Neural cell (in vitro differentiated cells): Measurements from ENCODE around the gene NAGS.

Experiments used
- CTCF ChIP-seq: fragments of 450-650 bp; IDR thresholded peaks from 2 replicates; pipeline ENCODE4 v1.5.1; 2014; ENCODE audit warnings: antibody characterized with exemption, mild to moderate bottlenecking, moderate library complexity; ENCODE audit not compliant: poor library complexity, severe bottlenecking
- EP300 ChIP-seq: fragments of 450-650 bp; conservative IDR thresholded peaks from 2 replicates; pipeline ENCODE4 v1.6.1; 2014; ENCODE audit warnings: antibody characterized with exemption, mild to moderate bottlenecking, moderate library complexity; ENCODE audit not compliant: poor library complexity, severe bottlenecking
- EZH2 ChIP-seq: fragments of 200-600, 300-800 bp; shearing (Covaris generic), sonication (generic); IDR thresholded peaks from 2 replicates; pipeline ENCODE4 v1.6.1; 2014; ENCODE audit warnings: antibody characterized with exemption, low read length, borderline replicate concordance, mild to moderate bottlenecking; ENCODE audit not compliant: insufficient read depth, poor library complexity, severe bottlenecking
- MXI1 ChIP-seq: fragments of 450-650 bp; conservative IDR thresholded peaks from 2 replicates; pipeline ENCODE4 v1.6.1; 2014; ENCODE audit warnings: antibody characterized with exemption, mild to moderate bottlenecking; ENCODE audit not compliant: poor library complexity, severe bottlenecking
- POLR2AphosphoS5 ChIP-seq: IDR thresholded peaks from 2 replicates; pipeline ENCODE4 v1.6.1; 2012
- RAD21 ChIP-seq: fragments of 450-650 bp; conservative IDR thresholded peaks from 2 replicates; pipeline ENCODE4 v1.6.1; 2014; ENCODE audit warnings: antibody characterized with exemption, mild to moderate bottlenecking, moderate library complexity
- REST ChIP-seq: IDR thresholded peaks from 2 replicates; pipeline ENCODE4 v1.6.1; 2012; ENCODE audit warnings: borderline replicate concordance
- SMC3 ChIP-seq: fragments of 450-650 bp; conservative IDR thresholded peaks from 2 replicates; pipeline ENCODE4 v1.6.1; 2014; ENCODE audit warnings: antibody characterized with exemption, mild to moderate bottlenecking, moderate library complexity; ENCODE audit not compliant: poor library complexity
- TAF1 ChIP-seq: IDR thresholded peaks from 2 replicates; pipeline ENCODE4 v1.6.1; 2012; ENCODE audit warnings: low read depth

DNA sequence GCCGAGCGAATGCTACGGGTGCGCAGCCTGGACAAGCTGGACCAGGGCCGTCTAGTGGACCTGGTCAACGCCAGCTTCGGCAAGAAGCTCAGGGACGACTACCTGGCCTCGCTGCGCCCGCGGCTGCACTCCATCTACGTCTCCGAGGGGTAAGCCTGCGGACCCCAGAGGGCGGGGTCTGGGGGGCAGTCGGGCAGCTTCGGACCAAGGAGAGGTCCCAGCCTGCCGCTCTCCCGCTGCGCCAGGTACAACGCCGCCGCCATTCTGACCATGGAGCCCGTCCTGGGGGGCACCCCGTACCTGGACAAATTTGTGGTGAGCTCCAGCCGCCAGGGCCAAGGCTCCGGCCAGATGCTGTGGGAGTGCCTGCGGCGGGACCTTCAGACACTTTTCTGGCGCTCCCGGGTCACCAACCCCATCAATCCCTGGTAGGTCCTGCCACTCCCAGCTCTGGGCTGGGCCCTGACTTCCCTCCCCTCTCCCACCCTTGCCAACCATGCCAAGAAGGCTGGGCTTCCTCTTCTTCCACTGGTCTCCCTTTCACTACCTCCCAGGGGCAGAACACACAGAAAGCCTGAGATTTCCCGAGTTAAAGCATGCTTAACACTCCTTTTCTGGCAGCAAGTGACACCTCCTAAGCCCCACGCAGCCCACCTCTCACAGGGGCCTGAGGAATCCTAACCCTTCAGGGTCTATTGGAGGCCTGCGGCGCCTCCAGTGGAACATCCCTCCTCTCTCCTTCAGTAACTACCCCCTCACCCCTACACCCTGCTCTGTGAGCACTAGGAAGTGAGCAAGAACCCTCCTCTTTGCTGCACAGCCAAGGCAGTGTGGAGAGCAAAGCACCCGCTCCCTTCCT, 3.2 kb downstream of the NAGS start:
- TF ChIP-seq CTCF (peak; percentile 29), EZH2 (no peak), POLR2AphosphoS5 (no peak), RAD21 (no peak), EP300 (no peak), MXI1 (no peak), TAF1 (no peak), REST (no peak), SMC3 (no peak)
